COLO829 (cell line): ENCODE results near the gene RAMP2.
"Not testable (repeated sequence)": the region's sequence is repeated elsewhere in the genome, so short reads cannot be mapped to it uniquely, and the experiment has no call there.

Experiments
- DNase-seq: peaks from one replicate; pipeline ENCODE4 v3.0.0; 2012; ENCODE audit warnings: low spot score

RAMP2 gene

GRCh38 chr17:42769964-42770363 is 8.9 kb downstream of the RAMP2 start:
- not testable (repeated sequence) for DNase-seq

- no peak for DNase-seq
Measured at GRCh38 chr17:42772945-42773289, 11.9 kb downstream of the RAMP2 start.

GRCh38 chr17:42773290-42774035 is 12.4 kb downstream of the RAMP2 start, which contains the start of gene VPS25:
Gene VPS25, plus strand, starts transcription at chr17:42773449. Its CDS starts 27 bp downstream, at chr17:42773476.
- peak; percentile 84 for DNase-seq

- no peak for DNase-seq
Measured at GRCh38 chr17:42774066-42774745, 13.2 kb downstream of the RAMP2 start.

GRCh38 chr17:42775534-42776098 is 14.6 kb downstream of the RAMP2 start:
- no peak for DNase-seq

- no peak for DNase-seq
Measured at GRCh38 chr17:42778570-42778969, 17.5 kb downstream of the RAMP2 start.

GRCh38 chr17:42779304-42779935 is 18.4 kb downstream of the RAMP2 start:
- DNase-seq, result no peak

GRCh38 chr17:42779936-42780850 is 19.2 kb downstream of the RAMP2 start, which contains the start of gene WNK4:
Gene WNK4, plus strand, starts transcription at chr17:42780610. Its CDS starts 89 bp downstream, at chr17:42780699.
- no peak for DNase-seq

- DNase-seq, result no peak
Measured at GRCh38 chr17:42780851-42781638, 20.0 kb downstream of the RAMP2 start.

- DNase-seq, result no peak
Measured at GRCh38 chr17:42781639-42782165, 20.7 kb downstream of the RAMP2 start.

GRCh38 chr17:42782166-42783061 is 21.4 kb downstream of the RAMP2 start:
- DNase-seq, result no peak

- DNase-seq, result no peak
Measured at GRCh38 chr17:42783062-42783790, 22.2 kb downstream of the RAMP2 start.

GRCh38 chr17:42783791-42784138 is 22.7 kb downstream of the RAMP2 start:
- no peak for DNase-seq

- no peak for DNase-seq
Measured at GRCh38 chr17:42784409-42784808, 23.4 kb downstream of the RAMP2 start.

- DNase-seq, result no peak
Measured at GRCh38 chr17:42784811-42785592, 24.0 kb downstream of the RAMP2 start.

- no peak for DNase-seq
Measured at GRCh38 chr17:42787266-42787665, 26.2 kb downstream of the RAMP2 start.

GRCh38 chr17:42791948-42792347 is 30.9 kb downstream of the RAMP2 start:
- DNase-seq, result no peak

- DNase-seq, result no peak
Measured at GRCh38 chr17:42792545-42792944, 31.5 kb downstream of the RAMP2 start.
